ENCODE measurements around the gene GFY. TPM values are rescaled to one million over a fixed set of nuclear protein-coding genes. Genes with fewer than 3 reads are reported as not detected.

GFY gene
- total and polyA plus RNA-seq, 2 experiments from 2014 or later = 1.2 TPM; not detected in 1

DNA sequence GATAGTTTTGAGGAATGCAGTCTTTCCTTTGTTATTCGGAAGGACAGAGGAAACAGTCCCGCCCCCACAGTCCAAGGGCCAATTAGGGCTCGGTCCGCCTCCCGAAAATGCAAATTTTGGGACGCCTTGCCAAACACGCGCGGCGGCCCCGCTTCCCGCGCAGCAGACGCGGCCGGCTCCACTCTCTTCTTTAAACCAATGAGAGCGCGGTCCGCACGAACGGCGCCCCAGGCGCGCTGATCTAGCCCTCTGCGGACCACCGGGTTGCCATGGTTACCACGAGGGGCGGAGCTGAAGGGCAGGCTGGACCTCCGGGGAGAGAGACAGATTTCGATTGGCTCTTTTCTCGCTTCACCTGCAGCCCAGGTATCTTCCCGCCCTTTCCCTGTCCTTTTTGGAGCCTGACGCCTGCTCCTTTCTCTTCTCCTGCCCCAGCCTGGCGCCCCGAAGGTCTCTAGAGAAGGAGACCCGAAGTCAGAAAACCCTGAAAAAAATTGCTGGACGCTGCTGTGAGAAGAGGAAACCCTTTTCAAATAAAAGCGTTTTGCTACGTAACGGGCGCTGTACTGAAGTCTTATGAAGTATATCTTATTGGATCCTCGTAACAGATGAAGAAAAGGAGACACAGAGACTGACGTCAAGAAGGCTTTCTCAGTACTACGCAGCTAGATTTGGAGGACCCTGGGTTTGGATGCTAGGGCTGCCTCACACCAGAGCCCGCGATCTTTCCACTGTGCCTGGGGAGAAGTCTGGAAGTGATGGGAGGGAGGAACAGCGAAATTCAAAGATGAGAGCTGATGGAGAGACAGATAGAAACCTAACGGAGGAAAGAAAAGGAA, 3.9 kb upstream of the GFY start:
- H3K27me3 ChIP-seq (ENCODE audit: insufficient read depth) = peaks cover 49% of the 10 kb centered on the region
- TF ChIP-seq, protein P1, sequence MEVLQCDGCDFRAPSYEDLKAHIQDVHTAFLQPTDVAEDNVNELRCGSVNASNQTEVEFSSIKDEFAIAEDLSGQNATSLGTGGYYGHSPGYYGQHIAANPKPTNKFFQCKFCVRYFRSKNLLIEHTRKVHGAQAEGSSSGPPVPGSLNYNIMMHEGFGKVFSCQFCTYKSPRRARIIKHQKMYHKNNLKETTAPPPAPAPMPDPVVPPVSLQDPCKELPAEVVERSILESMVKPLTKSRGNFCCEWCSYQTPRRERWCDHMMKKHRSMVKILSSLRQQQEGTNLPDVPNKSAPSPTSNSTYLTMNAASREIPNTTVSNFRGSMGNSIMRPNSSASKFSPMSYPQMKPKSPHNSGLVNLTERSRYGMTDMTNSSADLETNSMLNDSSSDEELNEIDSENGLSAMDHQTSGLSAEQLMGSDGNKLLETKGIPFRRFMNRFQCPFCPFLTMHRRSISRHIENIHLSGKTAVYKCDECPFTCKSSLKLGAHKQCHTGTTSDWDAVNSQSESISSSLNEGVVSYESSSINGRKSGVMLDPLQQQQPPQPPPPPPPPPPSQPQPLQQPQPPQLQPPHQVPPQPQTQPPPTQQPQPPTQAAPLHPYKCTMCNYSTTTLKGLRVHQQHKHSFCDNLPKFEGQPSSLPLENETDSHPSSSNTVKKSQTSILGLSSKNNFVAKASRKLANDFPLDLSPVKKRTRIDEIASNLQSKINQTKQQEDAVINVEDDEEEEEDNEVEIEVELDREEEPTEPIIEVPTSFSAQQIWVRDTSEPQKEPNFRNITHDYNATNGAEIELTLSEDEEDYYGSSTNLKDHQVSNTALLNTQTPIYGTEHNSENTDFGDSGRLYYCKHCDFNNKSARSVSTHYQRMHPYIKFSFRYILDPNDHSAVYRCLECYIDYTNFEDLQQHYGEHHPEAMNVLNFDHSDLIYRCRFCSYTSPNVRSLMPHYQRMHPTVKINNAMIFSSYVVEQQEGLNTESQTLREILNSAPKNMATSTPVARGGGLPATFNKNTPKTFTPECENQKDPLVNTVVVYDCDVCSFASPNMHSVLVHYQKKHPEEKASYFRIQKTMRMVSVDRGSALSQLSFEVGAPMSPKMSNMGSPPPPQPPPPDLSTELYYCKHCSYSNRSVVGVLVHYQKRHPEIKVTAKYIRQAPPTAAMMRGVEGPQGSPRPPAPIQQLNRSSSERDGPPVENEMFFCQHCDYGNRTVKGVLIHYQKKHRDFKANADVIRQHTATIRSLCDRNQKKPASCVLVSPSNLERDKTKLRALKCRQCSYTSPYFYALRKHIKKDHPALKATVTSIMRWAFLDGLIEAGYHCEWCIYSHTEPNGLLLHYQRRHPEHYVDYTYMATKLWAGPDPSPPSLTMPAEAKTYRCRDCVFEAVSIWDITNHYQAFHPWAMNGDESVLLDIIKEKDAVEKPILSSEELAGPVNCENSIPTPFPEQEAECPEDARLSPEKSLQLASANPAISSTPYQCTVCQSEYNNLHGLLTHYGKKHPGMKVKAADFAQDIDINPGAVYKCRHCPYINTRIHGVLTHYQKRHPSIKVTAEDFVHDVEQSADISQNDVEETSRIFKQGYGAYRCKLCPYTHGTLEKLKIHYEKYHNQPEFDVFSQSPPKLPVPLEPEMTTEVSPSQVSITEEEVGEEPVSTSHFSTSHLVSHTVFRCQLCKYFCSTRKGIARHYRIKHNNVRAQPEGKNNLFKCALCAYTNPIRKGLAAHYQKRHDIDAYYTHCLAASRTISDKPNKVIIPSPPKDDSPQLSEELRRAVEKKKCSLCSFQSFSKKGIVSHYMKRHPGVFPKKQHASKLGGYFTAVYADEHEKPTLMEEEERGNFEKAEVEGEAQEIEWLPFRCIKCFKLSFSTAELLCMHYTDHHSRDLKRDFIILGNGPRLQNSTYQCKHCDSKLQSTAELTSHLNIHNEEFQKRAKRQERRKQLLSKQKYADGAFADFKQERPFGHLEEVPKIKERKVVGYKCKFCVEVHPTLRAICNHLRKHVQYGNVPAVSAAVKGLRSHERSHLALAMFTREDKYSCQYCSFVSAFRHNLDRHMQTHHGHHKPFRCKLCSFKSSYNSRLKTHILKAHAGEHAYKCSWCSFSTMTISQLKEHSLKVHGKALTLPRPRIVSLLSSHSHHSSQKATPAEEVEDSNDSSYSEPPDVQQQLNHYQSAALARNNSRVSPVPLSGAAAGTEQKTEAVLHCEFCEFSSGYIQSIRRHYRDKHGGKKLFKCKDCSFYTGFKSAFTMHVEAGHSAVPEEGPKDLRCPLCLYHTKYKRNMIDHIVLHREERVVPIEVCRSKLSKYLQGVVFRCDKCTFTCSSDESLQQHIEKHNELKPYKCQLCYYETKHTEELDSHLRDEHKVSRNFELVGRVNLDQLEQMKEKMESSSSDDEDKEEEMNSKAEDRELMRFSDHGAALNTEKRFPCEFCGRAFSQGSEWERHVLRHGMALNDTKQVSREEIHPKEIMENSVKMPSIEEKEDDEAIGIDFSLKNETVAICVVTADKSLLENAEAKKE (CRISPR knock-in tag; IDR thresholded peaks at IDR 0.05) = no peak
- TF ChIP-seq CREB1 (CRISPR knock-in tag; IDR thresholded peaks at IDR 0.05; ENCODE audit: low read depth) = 0 out of 2 replicates have a peak, but pooled peaks have one; percentile 52
- no peak for TF ChIP-seq JUNB (IDR thresholded peaks at IDR 0.05; ENCODE audit: unreplicated experiment)
- TF ChIP-seq EZH2 (IDR thresholded peaks at IDR 0.05; ENCODE audit: low read depth, unreplicated experiment) = peak; percentile 60
- no peak for TF ChIP-seq NANOG (IDR thresholded peaks at IDR 0.05; ENCODE audit: borderline replicate concordance)
- peaks cover 31% of the 10 kb centered on the region for H3K4me1 ChIP-seq (ENCODE audit: insufficient read depth)
- Mint-ChIP-seq H3K4me3 (peak overlapping the region; percentile 49), H3K27me3 (ENCODE audit: insufficient read depth, low read depth, poor library complexity) (peaks cover 60% of the 10 kb centered on the region), H3K36me3 (ENCODE audit: low read depth) (no peaks in the 10 kb centered on the region; the same call in 2 of the 3 replicates), H3K4me1 (peaks cover 62% of the 10 kb centered on the region), H3K27ac (no peak overlapping the region), H3K9me3 (peaks cover 3% of the 10 kb centered on the region)
- peaks cover 4% of the 10 kb centered on the region; the same call in 1 of the 2 replicates for H4K20me1 ChIP-seq (replicated peaks; ENCODE audit: insufficient read depth)
- no peaks in the 10 kb centered on the region for H3K9me2 ChIP-seq (ENCODE audit: insufficient read depth)
- no peaks in the 10 kb centered on the region for H3K36me3 ChIP-seq (ENCODE audit: insufficient read depth)
- H3K4me2 ChIP-seq = peak overlapping the region; percentile 34
- H3K4me3 ChIP-seq = 0 out of 2 replicates have a peak overlapping the region, but pooled peaks have one; percentile 31
- ATAC-seq = peak; percentile 73
- no peaks in the 10 kb centered on the region for H3K79me2 ChIP-seq (replicated peaks; ENCODE audit: insufficient read depth)
- H3F3A ChIP-seq (replicated peaks; ENCODE audit: low read depth) = peaks cover 26% of the 10 kb centered on the region
- peak; percentile 99 for DNase-seq (ENCODE audit: low spot score)
- H2AFZ ChIP-seq = no peak overlapping the region
- no peak overlapping the region for H3K27ac ChIP-seq (ENCODE audit: low read depth)
